Keratinocyte (primary cell): ENCODE data around the gene ZMYND8. TPM values are rescaled to one million over a fixed set of nuclear protein-coding genes. Genes with fewer than 3 reads are reported as not detected.

ENCODE experiments used
- DNase-seq: peaks from one replicate; pipeline ENCODE4 v3.0.0-alpha.2; 2011; ENCODE audit warnings: low read depth, missing footprints, low spot score
- FAIRE-seq: peaks from 2 replicates; lab custom pipeline; 2011; peaks lifted over from hg19 to GRCh38; lab: Jason Lieb, UNC
- H2AFZ ChIP-seq: 2 replicates; pipeline ENCODE4 v1.6.0; 2012; ENCODE audit warnings: low read length, control low read depth, inconsistent platforms; ENCODE audit not compliant: control insufficient read depth
- H3K27ac ChIP-seq: 2 replicates; pipeline ENCODE4 v1.5.1; 2011; ENCODE audit warnings: low read length; ENCODE audit not compliant: control insufficient read depth, insufficient read depth
- H3K27me3 ChIP-seq: 3 replicates; pipeline ENCODE4 v1.6.0; 2011; ENCODE audit warnings: low read length; ENCODE audit not compliant: control insufficient read depth, insufficient read depth; ENCODE audit errors: extremely low read depth
- H3K36me3 ChIP-seq, 2 experiments: 2 replicates in 1 of 2; 3 replicates in 1 of 2; pipeline ENCODE4 v1.5.1; 2011; ENCODE audit warnings: low read length in 2 of 2, mild to moderate bottlenecking in 1 of 2; ENCODE audit not compliant: control insufficient read depth in 2 of 2, insufficient read depth in 2 of 2; ENCODE audit errors: extremely low read depth in 1 of 2
- H3K4me1 ChIP-seq: 3 replicates; pipeline ENCODE4 v1.5.1; 2011; ENCODE audit warnings: low read length; ENCODE audit not compliant: control insufficient read depth, insufficient read depth; ENCODE audit errors: extremely low read depth
- H3K4me2 ChIP-seq: 3 replicates; pipeline ENCODE4 v1.6.0; 2011; ENCODE audit warnings: low read depth, low read length; ENCODE audit not compliant: control insufficient read depth, insufficient read depth; ENCODE audit errors: extremely low read depth
- H3K4me3 ChIP-seq, 3 experiments: fragments of 200-600 bp in 1 of 3; sonication (generic) in 1 of 3; 2 replicates in 2 of 3; 3 replicates in 1 of 3; pipeline ENCODE4 v1.5.1; 2011 to 2016; ENCODE audit warnings: low read length in 3 of 3, mild to moderate bottlenecking in 3 of 3, control low read depth in 2 of 3, inconsistent platforms in 1 of 3, low read depth in 1 of 3, mixed read lengths in 1 of 3, mixed run types in 1 of 3, moderate library complexity in 1 of 3; ENCODE audit not compliant: control insufficient read depth in 2 of 3, insufficient read depth in 2 of 3; ENCODE audit errors: extremely low read depth in 1 of 3
- H3K79me2 ChIP-seq: 2 replicates; pipeline ENCODE4 v1.6.0; 2012; ENCODE audit warnings: low read length; ENCODE audit not compliant: control insufficient read depth, insufficient read depth
- H3K9ac ChIP-seq: 3 replicates; pipeline ENCODE4 v1.6.0; 2011; ENCODE audit warnings: low read length; ENCODE audit not compliant: control insufficient read depth, insufficient read depth; ENCODE audit errors: extremely low read depth
- H3K9me1 ChIP-seq: 3 replicates; pipeline ENCODE4 v1.6.0; 2011; ENCODE audit warnings: low read length; ENCODE audit not compliant: control insufficient read depth, insufficient read depth; ENCODE audit errors: extremely low read depth
- H3K9me3 ChIP-seq: 2 replicates; pipeline ENCODE4 v1.5.1; 2012; ENCODE audit warnings: low read depth, low read length; ENCODE audit not compliant: control insufficient read depth
- H4K20me1 ChIP-seq: 3 replicates; pipeline ENCODE4 v1.6.0; 2011; ENCODE audit warnings: low read length; ENCODE audit not compliant: control insufficient read depth, insufficient read depth; ENCODE audit errors: extremely low read depth
- EZH2 ChIP-seq: IDR thresholded peaks from one replicate; pipeline ENCODE4 v1.6.1; 2012; ENCODE audit warnings: inconsistent platforms, mild to moderate bottlenecking, low read length, moderate library complexity
- dilution Hi-C: fragments of 300-500 bp; cut with MboI; formaldehyde crosslinking; loops from one replicate; pipeline ENCODE4 v1.7.0; 2020; ENCODE audit warnings: low sequenced_read_pairs; ENCODE audit not compliant: extremely low pct_ligation_motif_present
- polyA plus RNA-seq, 5 experiments: library from polyadenylated mRNA; depleted of rRNA in 3 of 5; stranded (reverse) in 3 of 5; stranded (forward) in 1 of 5; unstranded in 1 of 5; fragments of >200 nt; gene quantifications; 1 replicate in 1 of 5; 2 replicates in 3 of 5; 3 replicates in 1 of 5; pipeline versions ENCODE4 v1.2.1 to v1.2.3, GENCODE V29; 2011 to 2012; ENCODE audit warnings: missing spikeins in 2 of 5, low read depth in 1 of 5, low replicate concordance in 1 of 5
- TF ChIP-seq, protein P1 (sequence below), 3 experiments: IDR thresholded peaks in 1 of 3; conservative IDR thresholded peaks in 1 of 3; optimal IDR thresholded peaks in 1 of 3; 2 replicates in 2 of 3; 3 replicates in 1 of 3; pipeline versions ENCODE3 to v1.5.1; 2011; ENCODE audit warnings: low read length in 3 of 3, mild to moderate bottlenecking in 3 of 3, moderate library complexity in 2 of 3, control low read depth in 1 of 3, inconsistent platforms in 1 of 3; ENCODE audit not compliant: insufficient read depth in 2 of 3; ENCODE audit errors: extremely low read depth in 1 of 3

ZMYND8 gene
- polyA plus RNA-seq, 1 donor (not counting 4 experiments of a cell fraction or from before 2014, with no cell fraction given) = 39.8 TPM

GRCh38 chr20:47164140-47164539, 192.4 kb downstream of the ZMYND8 start:
- H4K20me1 ChIP-seq = no peaks in the 10 kb centered on the region
- H3K9me1 ChIP-seq = no peaks in the 10 kb centered on the region
- H3K9ac ChIP-seq = no peak overlapping the region
- H3K9me3 ChIP-seq = no peaks in the 10 kb centered on the region
- H3K27ac ChIP-seq = no peak overlapping the region
- H3K36me3 ChIP-seq = no peaks in the 10 kb centered on the region
- no peak for TF ChIP-seq EZH2
- TF ChIP-seq, protein P1, sequence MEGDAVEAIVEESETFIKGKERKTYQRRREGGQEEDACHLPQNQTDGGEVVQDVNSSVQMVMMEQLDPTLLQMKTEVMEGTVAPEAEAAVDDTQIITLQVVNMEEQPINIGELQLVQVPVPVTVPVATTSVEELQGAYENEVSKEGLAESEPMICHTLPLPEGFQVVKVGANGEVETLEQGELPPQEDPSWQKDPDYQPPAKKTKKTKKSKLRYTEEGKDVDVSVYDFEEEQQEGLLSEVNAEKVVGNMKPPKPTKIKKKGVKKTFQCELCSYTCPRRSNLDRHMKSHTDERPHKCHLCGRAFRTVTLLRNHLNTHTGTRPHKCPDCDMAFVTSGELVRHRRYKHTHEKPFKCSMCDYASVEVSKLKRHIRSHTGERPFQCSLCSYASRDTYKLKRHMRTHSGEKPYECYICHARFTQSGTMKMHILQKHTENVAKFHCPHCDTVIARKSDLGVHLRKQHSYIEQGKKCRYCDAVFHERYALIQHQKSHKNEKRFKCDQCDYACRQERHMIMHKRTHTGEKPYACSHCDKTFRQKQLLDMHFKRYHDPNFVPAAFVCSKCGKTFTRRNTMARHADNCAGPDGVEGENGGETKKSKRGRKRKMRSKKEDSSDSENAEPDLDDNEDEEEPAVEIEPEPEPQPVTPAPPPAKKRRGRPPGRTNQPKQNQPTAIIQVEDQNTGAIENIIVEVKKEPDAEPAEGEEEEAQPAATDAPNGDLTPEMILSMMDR (optimal IDR thresholded peaks at IDR 0.05 in 1 of 3, IDR thresholded peaks at IDR 0.05 in 1 of 3, conservative IDR thresholded peaks at IDR 0.05 in 1 of 3; ENCODE audit: extremely low read depth in 1 of 3, insufficient read depth in 2 of 3, low read length in 3 of 3) = no peak
- no peak for FAIRE-seq
- no peaks in the 10 kb centered on the region for H3K4me1 ChIP-seq
- dilution Hi-C loops = no loop called here
- H3K4me3 ChIP-seq = no peak overlapping the region
- H2AFZ ChIP-seq = no peak overlapping the region
- no peak overlapping the region for H3K4me2 ChIP-seq
- DNase-seq = no peak
- H3K27me3 ChIP-seq = peaks cover 7% of the 10 kb centered on the region
- no peaks in the 10 kb centered on the region for H3K79me2 ChIP-seq

DNA sequence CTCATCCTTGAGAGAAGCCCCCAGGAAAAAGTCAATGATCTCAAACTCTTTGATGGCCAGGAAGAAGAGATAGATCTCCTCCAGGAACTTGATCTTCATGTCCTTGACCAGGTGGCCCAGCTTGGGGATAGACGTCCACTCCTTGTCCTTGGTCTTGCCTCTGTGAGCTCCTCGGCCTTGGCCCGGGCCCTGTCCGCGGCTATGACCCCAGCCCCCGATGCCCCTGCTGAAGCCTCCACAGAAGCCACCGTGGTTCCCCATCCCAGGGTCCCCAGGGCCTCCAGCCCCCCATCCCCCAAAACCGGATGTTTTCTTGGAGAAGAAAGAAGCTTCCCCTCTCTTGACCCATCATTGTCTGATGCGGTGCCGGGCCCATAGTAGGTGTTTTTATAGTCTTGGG, 195.1 kb downstream of the ZMYND8 start:
- dilution Hi-C loops = no loop called here
- no peak for FAIRE-seq

More for the DNA sequence above, 195.1 kb downstream of the ZMYND8 start:
- no peak overlapping the region for H3K4me2 ChIP-seq
- DNase-seq = no peak
- no peak overlapping the region for H3K27ac ChIP-seq
- H3K9me3 ChIP-seq = no peaks in the 10 kb centered on the region
- no peak overlapping the region for H3K9ac ChIP-seq
- no peak overlapping the region for H3K4me3 ChIP-seq
- no peaks in the 10 kb centered on the region for H3K9me1 ChIP-seq
- no peaks in the 10 kb centered on the region for H4K20me1 ChIP-seq
- no peak for TF ChIP-seq EZH2
- TF ChIP-seq, protein P1 (optimal IDR thresholded peaks at IDR 0.05 in 1 of 3, IDR thresholded peaks at IDR 0.05 in 1 of 3, conservative IDR thresholded peaks at IDR 0.05 in 1 of 3; ENCODE audit: extremely low read depth in 1 of 3, insufficient read depth in 2 of 3, low read length in 3 of 3) = no peak
- no peak overlapping the region for H2AFZ ChIP-seq
- no peaks in the 10 kb centered on the region for H3K27me3 ChIP-seq
- H3K4me1 ChIP-seq = no peaks in the 10 kb centered on the region
- H3K79me2 ChIP-seq = no peaks in the 10 kb centered on the region
- no peaks in the 10 kb centered on the region for H3K36me3 ChIP-seq
